Mammary epithelial cell (primary cell): ENCODE measurements around the gene TBX22.

Experiments used
- CTCF ChIP-seq, 2 donors: IDR thresholded peaks in 1 of 2; conservative IDR thresholded peaks in 1 of 2; 2 replicates each; pipeline ENCODE4 v1.5.1; 2011 to 2012; ENCODE audit warnings: inconsistent platforms in 2 of 2, low read length in 2 of 2, mild to moderate bottlenecking in 2 of 2, control low read depth in 1 of 2, low read depth in 1 of 2; ENCODE audit not compliant: insufficient read depth in 1 of 2; ENCODE audit errors: extremely low read depth in 1 of 2
- EZH2 ChIP-seq: IDR thresholded peaks from 2 replicates; pipeline ENCODE4 v1.6.1; 2012; ENCODE audit warnings: low read length, inconsistent platforms, borderline replicate concordance

DNA sequence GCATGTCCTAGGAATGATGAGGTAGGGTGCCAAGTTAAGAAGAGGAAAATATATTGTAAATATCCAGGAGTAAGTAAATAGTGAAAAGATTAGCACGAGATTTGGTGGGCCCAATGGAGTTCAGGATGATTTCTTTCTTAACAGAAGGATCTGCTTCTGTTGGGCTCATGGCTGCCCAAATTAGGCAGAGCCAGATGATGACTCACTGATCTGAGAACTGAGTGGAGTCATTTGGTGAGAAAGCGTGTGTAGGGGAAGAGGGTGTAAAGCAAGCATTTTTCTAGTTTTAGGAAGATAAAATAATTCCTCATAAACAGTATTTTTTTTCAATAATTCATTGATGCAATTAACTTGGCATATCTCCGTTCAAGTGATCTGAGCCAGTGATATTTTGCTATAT lies 1.6 kb downstream of the TBX22 start:
- no peak for TF ChIP-seq CTCF (conservative IDR thresholded peaks at IDR 0.05 in 1 of 2, IDR thresholded peaks at IDR 0.05 in 1 of 2; ENCODE audit: extremely low read depth in 1 of 2, insufficient read depth in 1 of 2, low read depth in 1 of 2, low read length in 2 of 2)
- no peak for TF ChIP-seq EZH2
